Memory B cell (primary cell): ENCODE results near the gene FIGNL1.
"Not testable (repeated sequence)": the region's sequence is repeated elsewhere in the genome, so short reads cannot be mapped to it uniquely, and the experiment has no call there.

Experiments used
- ATAC-seq: fragments of 150-1000 bp; cut with Tn5 transposase; 2 replicates; pipeline ENCODE4 v1.10.0; 2021; ENCODE audit warnings: low read depth, mild to moderate bottlenecking, moderate library complexity
- DNase-seq, 2 donors: peaks; one replicate each; pipeline ENCODE4 v3.0.0; 2022; ENCODE audit warnings: low spot score in 2 of 2
- H3K27ac Mint-ChIP-seq: one replicate; pipeline ENCODE4 v1.8.0; 2022; ENCODE audit warnings: mild to moderate bottlenecking, moderate library complexity, mixed read lengths
- H3K27me3 Mint-ChIP-seq: one replicate; pipeline ENCODE4 v1.8.0; 2022; ENCODE audit warnings: mixed read lengths
- H3K36me3 Mint-ChIP-seq: one replicate; pipeline ENCODE4 v1.8.0; 2022; ENCODE audit warnings: mild to moderate bottlenecking, mixed read lengths
- H3K4me1 Mint-ChIP-seq: one replicate; pipeline ENCODE4 v1.8.0; 2022; ENCODE audit warnings: mixed read lengths
- H3K4me3 Mint-ChIP-seq: one replicate; pipeline ENCODE4 v1.8.0; 2022; ENCODE audit warnings: mild to moderate bottlenecking, moderate library complexity, mixed read lengths
- H3K9me3 Mint-ChIP-seq: one replicate; pipeline ENCODE4 v1.8.0; 2022; ENCODE audit warnings: mixed read lengths

FIGNL1 gene

DNA sequence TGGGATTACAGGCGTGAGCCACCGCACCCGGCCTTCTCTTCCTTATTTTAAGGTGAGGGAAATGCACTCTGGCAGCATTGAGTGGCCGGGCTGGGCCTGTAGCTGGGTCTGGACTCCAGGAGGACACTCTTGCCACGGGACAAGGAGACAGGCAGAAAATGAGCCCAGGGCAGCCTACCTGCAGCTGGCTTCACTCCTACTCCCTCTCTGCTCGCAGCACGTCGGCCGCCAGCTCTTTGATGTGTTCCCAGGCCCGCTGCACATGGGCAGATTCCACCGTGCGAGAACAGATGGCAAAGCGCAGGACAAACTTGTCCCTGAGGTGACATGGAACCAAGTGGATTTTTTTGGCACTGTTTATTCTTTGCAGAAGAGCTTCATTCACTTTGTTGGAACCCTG, 12.9 kb upstream of the FIGNL1 start:
- no peak overlapping the region for H3K27ac Mint-ChIP-seq
- no peak overlapping the region for H3K4me3 Mint-ChIP-seq
- peaks cover 2% of the 10 kb centered on the region for H3K27me3 Mint-ChIP-seq
- DNase-seq (no peak), ATAC-seq (no peak)
- no peaks in the 10 kb centered on the region for H3K9me3 Mint-ChIP-seq
- no peaks in the 10 kb centered on the region for H3K36me3 Mint-ChIP-seq
- H3K4me1 Mint-ChIP-seq, result peaks cover 3% of the 10 kb centered on the region

- DNase-seq, result no peak
- H3K27ac Mint-ChIP-seq, result no peak overlapping the region
- ATAC-seq, result no peak
- H3K4me3 Mint-ChIP-seq, result no peak overlapping the region
- no peaks in the 10 kb centered on the region for H3K4me1 Mint-ChIP-seq
- H3K9me3 Mint-ChIP-seq, result no peaks in the 10 kb centered on the region
- no peaks in the 10 kb centered on the region for H3K36me3 Mint-ChIP-seq
- H3K27me3 Mint-ChIP-seq, result peaks cover 2% of the 10 kb centered on the region
These were observed 12.2 kb upstream of the FIGNL1 start for GRCh38 chr7:50462361-50462760.

DNA sequence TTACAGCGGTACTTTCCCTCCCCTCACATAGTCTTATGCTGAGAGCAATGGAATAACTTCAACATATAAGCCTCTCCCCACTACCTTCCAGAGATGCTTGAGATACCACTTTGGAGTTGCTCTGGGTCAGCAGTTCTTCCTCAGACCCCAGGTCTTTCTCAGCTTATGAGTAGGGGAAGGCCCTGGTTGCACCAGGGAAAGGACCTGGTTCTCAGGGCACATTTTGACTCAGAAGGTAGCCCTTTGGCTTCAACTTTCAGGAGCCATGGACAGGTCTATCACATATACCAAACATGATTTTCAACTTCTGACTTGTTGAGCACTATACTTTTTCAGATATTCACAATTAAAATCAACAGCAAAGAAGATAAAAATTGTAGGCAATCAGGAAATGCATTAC, 11.5 kb upstream of the FIGNL1 start:
- H3K4me1 Mint-ChIP-seq, result no peaks in the 10 kb centered on the region
- H3K27ac Mint-ChIP-seq, result no peak overlapping the region
- H3K27me3 Mint-ChIP-seq, result peaks cover 2% of the 10 kb centered on the region
- no peak overlapping the region for H3K4me3 Mint-ChIP-seq
- DNase-seq (no peak), ATAC-seq (no peak)
- no peaks in the 10 kb centered on the region for H3K9me3 Mint-ChIP-seq
- H3K36me3 Mint-ChIP-seq, result no peaks in the 10 kb centered on the region

- not testable (repeated sequence) for H3K36me3 Mint-ChIP-seq, H3K4me1 Mint-ChIP-seq, H3K9me3 Mint-ChIP-seq, DNase-seq, H3K27ac Mint-ChIP-seq, H3K27me3 Mint-ChIP-seq, ATAC-seq, H3K4me3 Mint-ChIP-seq
These were observed 9.0 kb upstream of the FIGNL1 start for GRCh38 chr7:50459183-50459582.

DNA sequence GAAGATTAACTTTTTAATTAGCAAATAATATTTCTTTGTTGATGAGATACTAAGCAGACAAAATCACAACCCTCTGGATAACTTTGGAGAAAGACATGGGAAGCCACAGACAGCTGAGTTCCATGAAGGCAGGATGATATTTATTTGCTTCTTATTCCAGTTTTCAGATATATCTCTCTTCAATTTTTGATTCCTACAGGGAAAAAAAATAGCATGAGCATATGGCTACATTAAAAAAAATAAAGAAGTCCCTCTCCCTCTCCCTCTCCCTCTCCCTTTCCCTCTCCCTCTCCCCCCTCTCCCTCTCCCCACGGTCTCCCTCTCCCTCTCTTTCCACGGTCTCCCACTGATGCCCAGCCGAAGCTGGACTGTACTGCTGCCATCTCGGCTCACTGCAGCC, 8.5 kb upstream of the FIGNL1 start:
- not testable (repeated sequence) for H3K4me1 Mint-ChIP-seq, ATAC-seq, H3K9me3 Mint-ChIP-seq, H3K27ac Mint-ChIP-seq, H3K4me3 Mint-ChIP-seq, H3K27me3 Mint-ChIP-seq, H3K36me3 Mint-ChIP-seq, DNase-seq

DNA sequence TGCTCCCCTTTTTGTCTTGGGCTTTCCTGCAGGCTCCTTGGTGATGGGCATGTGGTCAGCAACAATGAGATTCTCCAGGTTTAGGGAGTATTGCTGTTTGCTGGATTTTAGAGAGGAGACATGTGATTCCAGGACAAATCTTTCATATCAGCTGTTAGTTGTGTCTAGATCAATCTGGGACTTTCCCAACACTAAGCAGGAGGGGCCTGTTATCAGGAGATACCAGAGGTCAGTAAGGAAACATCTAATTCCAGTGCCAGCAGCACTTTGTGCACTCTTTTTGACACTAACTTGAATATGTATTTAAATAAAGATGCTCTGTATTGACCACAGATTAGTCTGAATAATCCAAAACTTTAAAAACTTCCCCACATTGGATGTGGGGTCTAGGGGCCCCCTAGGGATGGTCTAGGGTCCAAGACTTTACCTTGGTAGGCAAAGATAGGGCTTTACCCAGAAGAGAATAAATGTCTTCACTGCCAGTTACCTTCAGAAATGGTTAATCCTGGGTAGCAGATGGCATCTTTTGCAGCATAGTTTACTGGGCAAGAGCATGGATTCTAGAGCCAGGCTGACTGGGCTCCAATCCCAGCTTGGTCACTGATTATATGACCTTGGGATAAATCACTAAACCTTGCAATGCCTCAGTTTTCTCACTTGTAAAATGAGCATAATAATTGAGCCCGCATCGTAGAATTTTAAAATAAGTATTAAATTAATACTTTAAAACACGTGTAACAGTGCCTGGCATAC, 6.4 kb upstream of the FIGNL1 start:
- Mint-ChIP-seq H3K4me3 (no peak overlapping the region), H3K27me3 (peaks cover 2% of the 10 kb centered on the region), H3K27ac (no peak overlapping the region), H3K9me3 (no peaks in the 10 kb centered on the region), H3K36me3 (no peaks in the 10 kb centered on the region), H3K4me1 (no peaks in the 10 kb centered on the region)
- no peak for DNase-seq
- no peak for ATAC-seq

GRCh38 chr7:50455658-50456057, 5.5 kb upstream of the FIGNL1 start:
- Mint-ChIP-seq H3K4me3 (no peak overlapping the region), H3K9me3 (no peaks in the 10 kb centered on the region), H3K27ac (no peak overlapping the region), H3K4me1 (no peaks in the 10 kb centered on the region), H3K36me3 (no peaks in the 10 kb centered on the region), H3K27me3 (peaks cover 2% of the 10 kb centered on the region)
- DNase-seq, result no peak
- no peak for ATAC-seq

- ATAC-seq (no peak), DNase-seq (no peak)
- no peaks in the 10 kb centered on the region for H3K4me1 Mint-ChIP-seq
- peaks cover 2% of the 10 kb centered on the region for H3K27me3 Mint-ChIP-seq
- no peaks in the 10 kb centered on the region for H3K36me3 Mint-ChIP-seq
- no peak overlapping the region for H3K27ac Mint-ChIP-seq
- no peaks in the 10 kb centered on the region for H3K9me3 Mint-ChIP-seq
- no peak overlapping the region for H3K4me3 Mint-ChIP-seq
These were observed 4.8 kb upstream of the FIGNL1 start for GRCh38 chr7:50454968-50455367.

GRCh38 chr7:50450590-50451032, 461 bp upstream of the FIGNL1 start:
- Mint-ChIP-seq H3K4me3 (peak overlapping the region; percentile 90), H3K4me1 (peaks cover 6% of the 10 kb centered on the region), H3K36me3 (peaks cover 16% of the 10 kb centered on the region), H3K27ac (peak overlapping the region; percentile 92), H3K9me3 (no peaks in the 10 kb centered on the region), H3K27me3 (peaks cover under 1% of the 10 kb centered on the region)
- DNase-seq, result no peak
- ATAC-seq, result peak; percentile 26

GRCh38 chr7:50449501-50449880, 659 bp downstream of the FIGNL1 start:
- ATAC-seq (no peak), DNase-seq (no peak)
- H3K27me3 Mint-ChIP-seq, result no peaks in the 10 kb centered on the region
- peaks cover 6% of the 10 kb centered on the region for H3K4me1 Mint-ChIP-seq
- H3K4me3 Mint-ChIP-seq, result peak overlapping the region; percentile 90
- peaks cover 20% of the 10 kb centered on the region for H3K36me3 Mint-ChIP-seq
- H3K27ac Mint-ChIP-seq, result peak overlapping the region; percentile 92
- H3K9me3 Mint-ChIP-seq, result no peaks in the 10 kb centered on the region

- Mint-ChIP-seq H3K27ac (peak overlapping the region; percentile 20), H3K4me1 (peaks cover 6% of the 10 kb centered on the region), H3K9me3 (no peaks in the 10 kb centered on the region), H3K27me3 (no peaks in the 10 kb centered on the region), H3K36me3 (peaks cover 22% of the 10 kb centered on the region), H3K4me3 (no peak overlapping the region)
- DNase-seq, result no peak
- ATAC-seq, result no peak
These were observed 1.3 kb downstream of the FIGNL1 start for GRCh38 chr7:50448823-50449222.

DNA sequence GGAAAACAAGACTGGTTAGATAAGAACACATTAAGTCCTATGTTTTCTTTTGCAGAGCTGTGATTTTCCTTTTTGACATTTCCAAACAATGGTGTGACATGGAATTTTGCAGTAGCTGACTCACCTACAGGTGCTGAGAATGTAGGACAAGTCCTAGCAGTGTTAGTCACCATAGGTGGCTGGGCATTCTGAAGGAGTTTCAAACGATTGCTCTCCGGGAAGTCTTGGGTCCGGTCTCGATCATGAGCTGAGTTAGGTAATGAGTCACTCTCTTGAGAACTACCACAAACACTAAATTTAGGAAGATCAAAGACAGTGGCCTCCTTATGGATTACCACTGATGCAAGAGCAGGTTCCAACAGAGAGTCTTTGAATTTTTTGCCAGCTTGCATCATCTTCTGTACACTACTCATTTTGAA, 3.6 kb downstream of the FIGNL1 start:
- Mint-ChIP-seq H3K4me3 (no peak overlapping the region), H3K27ac (no peak overlapping the region), H3K4me1 (peaks cover 6% of the 10 kb centered on the region), H3K36me3 (peaks cover 27% of the 10 kb centered on the region), H3K9me3 (no peaks in the 10 kb centered on the region), H3K27me3 (no peaks in the 10 kb centered on the region)
- DNase-seq, result no peak
- ATAC-seq, result no peak

DNA sequence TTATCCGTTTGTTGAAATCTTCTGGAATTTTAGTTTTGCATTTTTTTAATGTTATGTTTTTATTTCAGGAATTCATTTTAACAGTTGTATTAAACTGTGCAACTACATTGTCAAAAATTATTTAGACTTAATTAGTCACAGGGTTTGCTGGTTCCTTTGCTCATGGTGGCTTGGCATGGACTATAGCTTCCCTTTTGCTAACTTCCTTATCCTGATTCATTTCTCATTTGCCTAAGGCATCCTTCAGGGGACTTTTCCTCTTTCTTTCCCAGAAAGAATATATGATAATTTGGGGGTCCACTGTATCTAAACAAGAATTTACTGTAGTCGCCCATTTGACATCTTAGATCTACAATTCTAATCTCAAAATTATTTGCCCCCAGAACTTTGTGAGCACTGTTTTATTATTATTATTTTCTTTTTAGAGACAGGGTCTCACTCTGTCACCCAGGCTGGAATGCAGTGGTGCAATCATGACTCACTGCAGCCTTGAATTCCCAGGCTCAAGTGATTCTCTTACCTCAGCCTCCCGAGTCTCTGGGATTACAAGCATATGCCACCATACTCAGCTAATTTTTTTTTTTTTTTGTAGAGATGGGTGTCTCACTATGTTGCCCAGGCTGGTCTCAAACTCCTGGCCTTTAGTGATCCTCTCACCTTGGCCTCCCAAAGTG, 13.9 kb downstream of the FIGNL1 start:
- no peak overlapping the region for H3K4me3 Mint-ChIP-seq
- H3K36me3 Mint-ChIP-seq, result peaks cover 19% of the 10 kb centered on the region
- no peak for ATAC-seq
- H3K9me3 Mint-ChIP-seq, result no peaks in the 10 kb centered on the region
- no peaks in the 10 kb centered on the region for H3K4me1 Mint-ChIP-seq
- H3K27ac Mint-ChIP-seq, result no peak overlapping the region
- no peaks in the 10 kb centered on the region for H3K27me3 Mint-ChIP-seq
- no peak for DNase-seq

DNA sequence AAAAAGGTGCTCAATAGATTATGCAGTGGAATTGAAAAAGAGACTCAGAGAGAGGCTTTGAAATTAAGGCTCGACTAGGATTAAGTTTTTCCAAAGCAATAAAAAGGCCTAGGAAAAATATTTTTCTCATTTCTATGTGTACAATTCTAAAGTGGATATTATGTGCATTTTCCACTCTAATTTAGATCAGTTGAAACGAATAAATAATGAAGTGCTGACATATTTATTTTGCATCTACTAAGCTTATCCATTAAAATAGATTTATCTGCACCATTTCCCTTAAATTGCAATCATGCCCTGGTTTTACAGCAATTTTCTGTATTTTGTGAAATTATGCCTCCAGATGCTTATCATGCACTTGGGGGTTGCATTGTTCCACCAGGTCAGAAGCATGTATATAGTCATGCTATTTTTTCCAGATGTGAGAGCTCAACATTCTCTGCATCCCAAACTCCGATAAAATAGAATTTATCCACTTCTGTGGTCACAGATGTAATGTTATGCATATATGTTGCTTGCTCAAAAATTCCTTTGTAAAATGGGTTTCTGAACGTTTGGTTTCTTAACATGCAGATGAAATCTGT, 18.3 kb downstream of the FIGNL1 start:
- Mint-ChIP-seq H3K36me3 (peaks cover 2% of the 10 kb centered on the region), H3K27ac (no peak overlapping the region), H3K27me3 (no peaks in the 10 kb centered on the region), H3K4me3 (no peak overlapping the region), H3K9me3 (no peaks in the 10 kb centered on the region), H3K4me1 (no peaks in the 10 kb centered on the region)
- ATAC-seq, result no peak
- DNase-seq, result no peak
